ENCODE measurements around the gene CAPN8. TPM values are rescaled to one million over a fixed set of nuclear protein-coding genes. Genes with fewer than 3 reads are reported as not detected.

Gene CAPN8
- total RNA-seq, 2 experiments from 2014 or later = 0.27 to 0.34 TPM

- H3K4me3 ChIP-seq (ENCODE audit: low read length) = no peak overlapping the region
- CTCF ChIA-PET = interaction anchor here (2.0 kb wide), 1 partner anchor 66 kb away, joined by 4 read pairs; no protein-coding TSS in a partner anchor
- ATAC-seq (ENCODE audit: poor library complexity) (no peak), DNase-seq (no peak)
- Mint-ChIP-seq H3K4me3 (no peak overlapping the region), H3K36me3 (ENCODE audit: low read depth) (no peaks in the 10 kb centered on the region), H3K4me1 (ENCODE audit: low read depth) (peaks cover 8% of the 10 kb centered on the region), H3K9me3 (no peaks in the 10 kb centered on the region), H3K27ac (no peak overlapping the region), H3K27me3 (no peaks in the 10 kb centered on the region)
- H3K27me3 ChIP-seq (ENCODE audit: control insufficient read depth in 1 of 2, insufficient read depth in 2 of 2, low read length in 2 of 2) = no peaks in the 10 kb centered on the region
- POLR2A ChIA-PET = interaction anchor here (1.1 kb wide), 1 partner anchor 54 kb away, joined by 6 read pairs; no protein-coding TSS in a partner anchor
- H3K36me3 ChIP-seq (ENCODE audit: insufficient read depth, low read length) = no peaks in the 10 kb centered on the region
- H3K9me3 ChIP-seq (ENCODE audit: control insufficient read depth in 1 of 2, insufficient read depth in 1 of 2, low read length in 2 of 2) = no peaks in the 10 kb centered on the region
- intact Hi-C loops (cut with DNase I, micrococcal nuclease) = loop anchor here in 1 of 2 experiments (5.0 kb wide), 1 partner anchor 637 kb away; the partner anchor contains the start of gene NVL
- H3K4me1 ChIP-seq (ENCODE audit: insufficient read depth, low read length) = peaks cover 8% of the 10 kb centered on the region
- H3K27ac ChIP-seq (ENCODE audit: low read depth in 1 of 2, low read length in 2 of 2) = no peak overlapping the region
- TF ChIP-seq, protein P1, sequence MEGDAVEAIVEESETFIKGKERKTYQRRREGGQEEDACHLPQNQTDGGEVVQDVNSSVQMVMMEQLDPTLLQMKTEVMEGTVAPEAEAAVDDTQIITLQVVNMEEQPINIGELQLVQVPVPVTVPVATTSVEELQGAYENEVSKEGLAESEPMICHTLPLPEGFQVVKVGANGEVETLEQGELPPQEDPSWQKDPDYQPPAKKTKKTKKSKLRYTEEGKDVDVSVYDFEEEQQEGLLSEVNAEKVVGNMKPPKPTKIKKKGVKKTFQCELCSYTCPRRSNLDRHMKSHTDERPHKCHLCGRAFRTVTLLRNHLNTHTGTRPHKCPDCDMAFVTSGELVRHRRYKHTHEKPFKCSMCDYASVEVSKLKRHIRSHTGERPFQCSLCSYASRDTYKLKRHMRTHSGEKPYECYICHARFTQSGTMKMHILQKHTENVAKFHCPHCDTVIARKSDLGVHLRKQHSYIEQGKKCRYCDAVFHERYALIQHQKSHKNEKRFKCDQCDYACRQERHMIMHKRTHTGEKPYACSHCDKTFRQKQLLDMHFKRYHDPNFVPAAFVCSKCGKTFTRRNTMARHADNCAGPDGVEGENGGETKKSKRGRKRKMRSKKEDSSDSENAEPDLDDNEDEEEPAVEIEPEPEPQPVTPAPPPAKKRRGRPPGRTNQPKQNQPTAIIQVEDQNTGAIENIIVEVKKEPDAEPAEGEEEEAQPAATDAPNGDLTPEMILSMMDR (IDR thresholded peaks at IDR 0.05) = no peak
These were observed 29.6 kb upstream of the CAPN8 start for GRCh38 chr1:223695014-223695548.

DNA sequence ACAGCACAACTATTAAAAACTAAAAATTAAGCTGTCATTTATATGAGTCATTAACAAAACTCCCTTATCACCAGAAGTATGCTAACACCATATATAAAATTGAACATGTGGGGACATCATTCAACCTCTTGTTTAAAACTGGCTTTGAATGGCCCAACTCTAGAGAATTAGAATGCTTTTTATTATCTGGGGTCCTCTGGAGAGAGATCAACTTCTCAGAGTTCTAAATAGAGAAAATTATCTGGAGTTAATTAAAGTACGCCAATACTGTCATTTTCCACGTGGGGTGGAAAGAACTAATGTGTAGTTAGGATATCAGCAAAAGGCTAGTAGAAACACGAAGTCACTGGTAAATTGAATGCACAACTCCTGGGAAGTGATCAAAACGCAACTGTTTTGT lies 25.6 kb upstream of the CAPN8 start:
- POLR2A ChIA-PET = no interaction called here
- H3K27ac Mint-ChIP-seq = no peak overlapping the region

DNA sequence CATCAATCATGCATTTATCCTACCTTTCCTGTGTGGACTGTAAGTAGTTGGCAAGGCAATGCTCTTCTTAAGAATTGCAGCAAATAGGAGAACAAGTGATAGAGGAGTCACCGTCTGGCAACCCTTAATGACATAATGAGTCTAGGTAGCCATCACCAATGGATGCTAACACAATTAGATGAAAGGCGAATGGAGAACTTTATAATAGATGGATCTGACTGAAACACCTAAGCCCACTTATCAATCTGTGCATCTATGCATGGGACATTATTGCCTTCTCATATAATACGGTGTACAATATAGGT lies 18.9 kb upstream of the CAPN8 start:
- Histone ChIP-seq H3K4me3 (ENCODE audit: low read length) (no peak overlapping the region), H3K36me3 (ENCODE audit: insufficient read depth, low read length) (no peaks in the 10 kb centered on the region), H3K27ac (ENCODE audit: low read depth in 1 of 2, low read length in 2 of 2) (no peak overlapping the region), H3K4me1 (ENCODE audit: insufficient read depth, low read length) (peaks cover 2% of the 10 kb centered on the region), H3K27me3 (ENCODE audit: control insufficient read depth in 1 of 2, insufficient read depth in 2 of 2, low read length in 2 of 2) (peaks cover 0 to 2% of the 10 kb centered on the region in 2 experiments), H3K9me3 (ENCODE audit: control insufficient read depth in 1 of 2, insufficient read depth in 1 of 2, low read length in 2 of 2) (no peaks in the 10 kb centered on the region)
- ChIA-PET POLR2A (no interaction called here), CTCF (interaction anchor here (2.0 kb wide), 1 partner anchor 551 kb away, joined by 9 read pairs; no protein-coding TSS in a partner anchor)
- no peaks in the 10 kb centered on the region for H3K9me3 Mint-ChIP-seq
- no peak overlapping the region for H3K4me3 Mint-ChIP-seq
- ATAC-seq (ENCODE audit: poor library complexity) = no peak
- DNase-seq = no peak
- intact Hi-C loops (cut with DNase I, micrococcal nuclease) = loop anchor here (1.0 to 10.0 kb wide), 6 partner anchors 550 to 1220 kb away; partner anchors contain the start of gene FAM177B (in 1 of the 2)
- no peaks in the 10 kb centered on the region for H3K4me1 Mint-ChIP-seq (ENCODE audit: low read depth)
- H3K27ac Mint-ChIP-seq = no peak overlapping the region
- TF ChIP-seq, protein P1 (IDR thresholded peaks at IDR 0.05) = no peak
- H3K27me3 Mint-ChIP-seq = peaks cover 18% of the 10 kb centered on the region
- no peaks in the 10 kb centered on the region for H3K36me3 Mint-ChIP-seq (ENCODE audit: low read depth)

More for the DNA sequence above, 25.6 kb upstream of the CAPN8 start:
- Histone ChIP-seq H3K4me3 (ENCODE audit: low read length) (no peak overlapping the region), H3K36me3 (ENCODE audit: insufficient read depth, low read length) (no peaks in the 10 kb centered on the region), H3K27me3 (ENCODE audit: control insufficient read depth in 1 of 2, insufficient read depth in 2 of 2, low read length in 2 of 2) (no peaks in the 10 kb centered on the region), H3K27ac (ENCODE audit: low read depth in 1 of 2, low read length in 2 of 2) (no peak overlapping the region), H3K4me1 (ENCODE audit: insufficient read depth, low read length) (no peaks in the 10 kb centered on the region), H3K9me3 (ENCODE audit: control insufficient read depth in 1 of 2, insufficient read depth in 1 of 2, low read length in 2 of 2) (no peaks in the 10 kb centered on the region)
- H3K9me3 Mint-ChIP-seq = no peaks in the 10 kb centered on the region
- ATAC-seq (ENCODE audit: poor library complexity) (no peak), DNase-seq (no peak)
- H3K4me3 Mint-ChIP-seq = no peak overlapping the region
- TF ChIP-seq, protein P1 (IDR thresholded peaks at IDR 0.05) = no peak
- H3K27me3 Mint-ChIP-seq = peaks cover 6% of the 10 kb centered on the region
- no peaks in the 10 kb centered on the region for H3K4me1 Mint-ChIP-seq (ENCODE audit: low read depth)
- CTCF ChIA-PET = interaction anchor here (1.5 kb wide), 1 partner anchor 9 kb away, joined by 3 read pairs; no protein-coding TSS in a partner anchor
- intact Hi-C loops (cut with DNase I, micrococcal nuclease) = no loop called here
- no peaks in the 10 kb centered on the region for H3K36me3 Mint-ChIP-seq (ENCODE audit: low read depth)

Measured in CD4-positive, alpha-beta T cell (primary cell).